ENCODE results near the gene NRXN3. TPM values are rescaled to one million over a fixed set of nuclear protein-coding genes. Genes with fewer than 3 reads are reported as not detected.

NRXN3 gene
- total RNA-seq, 2 donors from 2014 or later: 1.2 to 7.8 TPM

- intact Hi-C loops (cut with DNase I): no loop called here
- Histone ChIP-seq H3K36me3 (no peaks in the 10 kb centered on the region), H3K4me3 (no peak overlapping the region), H3K27ac (no peak overlapping the region), H3K27me3 (no peaks in the 10 kb centered on the region), H3K4me1 (no peaks in the 10 kb centered on the region), H3K9me3 (no peaks in the 10 kb centered on the region), H3K9ac (ENCODE audit: low read depth in 2 of 2, low read length in 2 of 2) (no peak overlapping the region)
- no peak for DNase-seq
- no peak for TF ChIP-seq CTCF (IDR thresholded peaks at IDR 0.05)
Observed at GRCh38 chr14:78130356-78130755, 39.8 kb upstream of the NRXN3 start.

- Histone ChIP-seq H3K9ac (ENCODE audit: low read depth in 2 of 2, low read length in 2 of 2) (no peak overlapping the region), H3K27ac (no peak overlapping the region), H3K36me3 (no peaks in the 10 kb centered on the region), H3K4me3 (no peak overlapping the region), H3K4me1 (no peaks in the 10 kb centered on the region), H3K27me3 (no peaks in the 10 kb centered on the region), H3K9me3 (no peaks in the 10 kb centered on the region)
- DNase-seq: no peak
- intact Hi-C loops (cut with DNase I): no loop called here
- no peak for TF ChIP-seq CTCF (IDR thresholded peaks at IDR 0.05)
Observed at GRCh38 chr14:78131201-78131600, 39.0 kb upstream of the NRXN3 start.

GRCh38 chr14:78131616-78132015 lies 38.6 kb upstream of the NRXN3 start:
- intact Hi-C loops (cut with DNase I): no loop called here
- Histone ChIP-seq H3K4me3 (no peak overlapping the region), H3K36me3 (no peaks in the 10 kb centered on the region), H3K27me3 (no peaks in the 10 kb centered on the region), H3K4me1 (no peaks in the 10 kb centered on the region), H3K9ac (ENCODE audit: low read depth in 2 of 2, low read length in 2 of 2) (no peak overlapping the region), H3K27ac (no peak overlapping the region), H3K9me3 (no peaks in the 10 kb centered on the region)
- TF ChIP-seq CTCF (IDR thresholded peaks at IDR 0.05): no peak
- DNase-seq: no peak

DNA sequence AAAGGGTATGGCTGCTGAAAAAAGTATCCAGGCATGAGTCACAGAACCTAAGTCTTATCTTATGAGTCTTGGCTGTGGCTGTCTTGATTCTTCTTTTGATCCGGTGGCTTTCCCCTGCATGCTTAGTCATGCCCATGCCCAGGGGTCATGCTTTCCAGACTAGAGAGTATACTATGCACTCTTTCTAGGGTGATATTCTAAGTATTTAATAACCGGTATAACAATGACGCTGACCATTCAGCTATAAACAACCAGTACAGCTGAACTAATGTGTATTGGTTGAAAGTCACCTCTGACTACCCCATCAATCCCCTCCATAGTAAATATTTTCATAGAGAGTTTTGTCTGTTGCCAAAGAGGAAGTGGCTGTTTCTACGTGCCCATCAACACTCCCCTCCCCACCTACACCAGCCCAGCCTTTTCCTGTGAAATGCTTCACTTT lies 34.7 kb upstream of the NRXN3 start:
- H3K27ac ChIP-seq: no peak overlapping the region
- no peak overlapping the region for H3K4me3 ChIP-seq
- no peak for TF ChIP-seq CTCF (IDR thresholded peaks at IDR 0.05)
- intact Hi-C loops (cut with DNase I): no loop called here
- H3K4me1 ChIP-seq: no peaks in the 10 kb centered on the region
- DNase-seq: no peak
- H3K36me3 ChIP-seq: no peaks in the 10 kb centered on the region
- no peaks in the 10 kb centered on the region for H3K27me3 ChIP-seq
- no peaks in the 10 kb centered on the region for H3K9me3 ChIP-seq
- no peak overlapping the region for H3K9ac ChIP-seq (ENCODE audit: low read depth in 2 of 2, low read length in 2 of 2)

DNA sequence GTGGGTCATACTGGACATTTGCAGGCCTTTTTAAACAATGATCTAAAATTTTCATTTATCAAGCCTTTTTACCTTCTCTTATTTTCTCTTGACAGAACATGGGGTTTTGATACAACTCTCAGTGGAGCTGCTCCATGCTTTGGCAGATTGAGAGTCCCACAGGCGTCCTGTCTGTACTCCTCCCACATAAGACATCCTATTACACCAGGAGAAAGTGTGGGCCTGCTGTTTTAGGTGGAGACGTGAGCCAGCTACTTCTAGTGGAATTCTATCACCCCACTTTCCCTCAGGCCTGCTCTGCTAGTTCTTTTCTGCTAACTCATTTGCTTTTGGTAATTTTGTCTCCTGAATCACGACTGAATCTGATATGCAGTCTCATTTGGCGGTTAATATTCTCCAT lies 33.5 kb upstream of the NRXN3 start:
- Histone ChIP-seq H3K4me3 (no peak overlapping the region), H3K9ac (ENCODE audit: low read depth in 2 of 2, low read length in 2 of 2) (no peak overlapping the region), H3K27me3 (no peaks in the 10 kb centered on the region), H3K9me3 (no peaks in the 10 kb centered on the region), H3K36me3 (no peaks in the 10 kb centered on the region), H3K4me1 (no peaks in the 10 kb centered on the region), H3K27ac (no peak overlapping the region)
- DNase-seq: no peak
- intact Hi-C loops (cut with DNase I): no loop called here
- no peak for TF ChIP-seq CTCF (IDR thresholded peaks at IDR 0.05)

- H3K27me3 ChIP-seq: no peaks in the 10 kb centered on the region
Observed at GRCh38 chr14:78141590-78141989, 28.6 kb upstream of the NRXN3 start.

More at GRCh38 chr14:78141590-78141989, 28.6 kb upstream of the NRXN3 start:
- H3K4me3 ChIP-seq: no peak overlapping the region
- no peak for TF ChIP-seq CTCF (IDR thresholded peaks at IDR 0.05)
- H3K9me3 ChIP-seq: no peaks in the 10 kb centered on the region
- H3K27ac ChIP-seq: no peak overlapping the region
- H3K36me3 ChIP-seq: no peaks in the 10 kb centered on the region
- no peak overlapping the region for H3K9ac ChIP-seq (ENCODE audit: low read depth in 2 of 2, low read length in 2 of 2)
- intact Hi-C loops (cut with DNase I): no loop called here
- H3K4me1 ChIP-seq: no peaks in the 10 kb centered on the region
- DNase-seq: no peak

Data from colonic mucosa (tissue), 4 donors.